NAMALWA (cell line): Measurements from ENCODE around the gene NEK6.
A peak's percentile ranks its signal among the peaks of the same experiment; 100 is the strongest.

Experiments
- DNase-seq: peaks from one replicate; pipeline ENCODE4 v3.0.0-alpha.2; 2015; ENCODE audit warnings: low spot score

NEK6 gene

DNA sequence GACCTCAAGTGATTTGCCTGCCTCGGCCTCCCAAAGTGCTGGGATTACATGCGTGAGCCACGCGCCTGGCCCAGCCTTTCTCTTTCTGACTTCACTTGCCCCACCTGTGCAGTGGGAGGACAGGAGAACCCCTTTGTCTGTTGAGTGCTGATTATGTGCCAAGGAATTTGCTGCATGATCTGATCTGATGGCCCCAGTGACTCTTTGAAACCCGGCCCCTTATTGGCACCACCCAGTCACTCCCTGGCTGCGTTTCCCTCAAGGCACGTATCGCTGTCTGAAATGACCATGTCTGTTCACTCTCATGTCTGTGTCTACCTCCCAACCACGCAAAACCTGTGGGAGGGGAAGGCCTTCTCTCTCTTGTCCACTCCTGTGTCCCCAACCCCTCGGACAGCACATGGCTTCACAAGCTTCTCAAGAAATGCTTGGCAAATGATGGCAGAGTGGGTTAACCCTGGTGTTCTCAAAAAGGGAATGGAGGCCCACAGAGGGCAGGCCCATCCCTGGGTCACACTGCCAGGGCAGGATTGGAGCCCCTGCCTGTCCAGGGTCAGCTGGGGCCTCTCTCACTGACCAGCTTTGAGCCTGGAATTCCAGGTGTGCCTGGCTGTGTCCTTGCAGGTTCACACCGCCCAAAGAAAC lies 21.9 kb downstream of the NEK6 start:
- DNase-seq: no peak

DNA sequence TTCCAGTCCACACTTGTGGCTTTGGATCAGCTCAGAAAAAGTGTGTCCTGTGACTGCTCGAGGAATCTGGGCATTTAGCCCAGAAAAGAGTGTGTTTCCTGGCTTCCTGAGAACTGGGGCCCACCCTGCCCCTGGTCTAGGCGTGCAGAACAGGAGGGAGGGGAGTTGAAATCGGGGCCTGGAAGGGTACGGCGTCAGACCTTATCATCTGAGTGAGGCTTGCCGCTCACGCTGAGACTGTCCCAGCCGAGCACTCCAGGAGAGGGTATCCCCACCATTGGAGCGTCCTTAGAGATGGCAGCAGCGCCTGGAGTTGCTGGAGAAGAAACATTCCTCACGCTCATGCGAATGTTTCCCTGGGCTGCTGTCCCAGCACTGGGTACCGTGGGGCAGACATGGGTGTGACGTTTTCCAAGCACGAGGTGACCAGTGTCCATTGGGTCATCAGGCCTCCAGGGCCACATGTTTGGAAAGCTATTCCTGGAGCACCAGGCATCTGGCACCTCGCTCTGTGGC lies 22.5 kb downstream of the NEK6 start:
- DNase-seq: no peak

DNA sequence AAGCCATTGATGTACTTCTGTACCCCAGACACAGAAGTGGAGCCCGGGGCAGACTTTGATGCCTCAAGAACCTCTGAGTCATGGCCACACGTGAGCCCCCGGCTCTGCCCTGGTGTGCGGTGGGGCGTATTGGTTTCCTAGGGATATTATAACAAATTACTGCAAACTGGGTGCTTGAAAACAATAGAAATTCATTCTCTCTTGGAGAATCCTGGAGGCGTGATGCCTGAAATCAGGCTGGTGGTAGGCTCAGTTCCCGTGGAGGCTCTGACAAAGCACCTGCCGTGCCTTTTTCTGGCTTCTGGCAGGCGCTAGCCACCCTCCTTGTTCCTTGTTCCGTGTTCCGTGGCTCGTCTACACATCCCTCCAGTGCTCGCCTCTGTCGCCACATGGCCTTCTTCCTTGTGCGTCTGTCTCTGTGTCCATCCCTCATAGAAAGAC lies 24.2 kb downstream of the NEK6 start:
- no peak for DNase-seq

DNA sequence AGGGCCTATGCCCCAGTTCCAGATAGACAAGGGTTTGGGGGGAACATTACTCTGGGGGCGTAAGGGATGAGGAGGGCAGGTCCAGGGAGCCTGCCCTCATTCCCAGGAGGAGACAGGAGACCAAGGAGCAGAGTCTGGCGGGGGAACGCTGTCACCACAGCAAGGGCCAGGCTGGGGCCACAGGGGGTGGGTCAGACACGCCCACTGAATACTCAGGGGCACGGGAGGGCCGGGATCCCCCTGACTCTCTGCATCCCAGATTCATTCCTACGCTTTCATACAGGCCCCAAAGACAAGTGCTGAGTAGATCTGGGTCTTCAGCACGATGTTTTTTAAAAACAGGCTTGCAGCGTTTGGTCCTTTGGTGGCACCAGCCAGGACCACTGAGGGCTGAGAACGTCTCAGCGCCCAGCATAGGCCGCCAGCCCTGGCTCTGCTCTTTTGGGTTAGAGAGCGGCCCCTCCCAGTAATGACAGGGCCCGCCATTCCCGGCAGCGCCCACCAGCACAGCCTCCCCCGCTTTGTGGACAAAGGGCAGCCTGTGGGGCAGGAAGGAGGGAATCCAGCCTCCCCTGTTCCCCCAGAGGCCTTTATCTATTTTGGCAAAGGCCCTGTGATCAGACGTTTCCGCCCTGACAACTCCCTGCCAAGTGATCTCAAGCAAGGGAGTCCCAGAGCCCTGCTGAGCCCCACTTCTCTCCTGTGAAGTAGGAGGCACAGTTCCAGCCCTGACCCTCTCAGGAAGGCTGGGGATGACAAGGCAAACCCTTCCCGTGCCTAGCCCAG lies 24.9 kb downstream of the NEK6 start:
- no peak for DNase-seq

- DNase-seq: no peak
Measured at GRCh38 chr9:124283228-124283814, 25.6 kb downstream of the NEK6 start.

DNA sequence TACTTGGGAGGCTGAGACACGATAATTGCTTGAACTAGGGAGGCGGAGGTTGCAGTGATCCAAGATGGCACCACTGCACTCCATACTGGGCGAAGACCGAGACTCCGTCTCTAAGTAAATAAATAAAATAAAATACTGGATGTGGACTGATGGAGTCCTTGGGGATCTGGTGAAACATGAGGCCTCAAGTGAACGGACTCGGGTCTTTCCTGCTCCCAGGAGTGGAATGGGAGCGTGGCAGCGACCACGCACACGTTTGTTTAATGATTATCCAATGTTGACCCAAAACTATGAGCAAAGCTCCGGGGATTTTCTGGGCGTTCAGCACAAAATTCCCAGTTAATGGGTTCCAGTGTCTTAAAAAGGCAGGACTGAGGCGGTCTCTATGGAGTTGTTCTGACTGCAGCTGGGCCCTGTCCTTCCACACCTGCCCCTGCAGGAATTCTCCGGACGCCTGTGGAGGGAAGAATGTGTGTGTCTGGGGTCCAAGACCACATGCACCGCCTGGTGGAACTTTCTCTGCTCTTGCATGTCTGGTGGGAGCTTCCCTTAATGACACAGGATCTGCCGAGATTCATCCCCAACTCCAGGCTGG lies 26.6 kb downstream of the NEK6 start:
- DNase-seq: no peak

DNA sequence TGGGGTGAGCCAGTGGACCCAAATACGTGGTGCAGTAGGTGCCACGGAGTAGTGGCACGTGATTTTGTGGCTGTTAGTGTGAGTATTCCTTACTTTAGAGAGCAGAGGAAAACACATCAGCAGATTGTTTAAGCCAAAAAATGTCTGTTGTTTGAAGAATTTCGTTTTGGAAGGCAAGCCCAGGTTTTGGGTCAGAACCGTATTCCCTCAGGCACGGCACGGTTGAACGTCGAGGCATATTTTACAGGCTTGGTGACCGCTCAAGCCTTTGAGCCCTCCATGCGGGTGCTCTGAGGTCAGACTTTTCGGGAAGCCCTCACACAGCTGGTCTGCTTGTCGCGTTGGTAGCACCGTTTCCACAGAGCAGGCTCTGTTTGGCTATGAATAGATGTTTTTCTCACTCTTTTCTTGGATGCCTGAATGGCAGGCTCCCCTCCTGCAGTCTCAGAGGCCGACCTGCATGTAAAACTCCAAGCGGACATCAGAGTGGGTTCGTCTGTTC lies 27.2 kb downstream of the NEK6 start:
- DNase-seq: no peak

DNA sequence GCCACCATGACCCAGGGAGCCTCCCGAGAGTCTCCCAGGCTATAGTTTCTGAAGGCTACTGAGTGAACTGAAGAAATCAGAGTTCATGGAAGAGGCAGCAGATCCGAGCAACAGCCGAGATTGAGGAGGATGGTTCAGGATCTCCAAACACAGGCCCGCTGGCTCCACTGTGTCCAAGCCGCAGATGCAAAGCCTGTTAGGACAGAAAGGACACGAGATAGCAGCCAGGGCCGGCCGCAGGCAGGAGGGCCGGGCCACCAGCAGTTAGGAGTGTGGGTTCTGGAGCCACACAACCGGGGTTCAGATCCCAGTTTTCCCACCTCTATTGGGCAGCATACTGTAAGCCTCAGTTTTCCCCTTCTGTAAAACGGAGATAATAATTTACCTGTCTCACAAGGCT lies 27.7 kb downstream of the NEK6 start:
- DNase-seq: no peak

- DNase-seq: no peak
Measured at GRCh38 chr9:124285903-124286291, 28.1 kb downstream of the NEK6 start.

DNA sequence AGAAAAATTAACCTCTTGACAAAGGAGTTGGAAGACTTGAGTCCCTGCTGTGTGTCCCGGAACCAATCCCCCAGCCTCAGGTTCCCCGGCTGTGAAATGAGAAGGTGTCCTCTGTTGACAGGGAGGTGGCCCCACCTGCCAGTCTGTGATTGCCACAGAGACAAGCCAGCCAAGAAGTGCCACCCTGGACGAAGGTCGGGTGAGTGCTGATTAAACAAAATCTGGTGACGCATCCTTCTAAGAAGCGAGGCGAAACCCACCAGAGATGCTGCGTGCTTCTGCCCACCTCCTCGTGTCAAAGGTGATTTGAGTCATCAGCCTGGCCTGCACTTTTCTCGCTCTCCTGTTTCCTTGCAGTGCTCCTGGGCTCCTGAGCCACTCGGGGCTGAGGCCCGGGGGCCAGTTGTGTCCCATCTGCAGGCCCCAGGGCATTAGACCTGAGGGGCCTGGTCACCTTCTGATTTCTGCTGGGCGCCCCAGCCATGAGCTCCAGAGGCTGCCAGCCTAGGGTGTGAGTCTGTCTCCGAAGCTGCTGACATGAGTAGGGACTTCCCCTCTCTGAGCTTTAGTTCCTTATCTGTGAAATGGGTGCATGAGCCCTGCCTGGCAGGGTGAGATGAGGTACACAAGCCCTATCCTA lies 28.7 kb downstream of the NEK6 start:
- DNase-seq: peak; percentile 37

DNA sequence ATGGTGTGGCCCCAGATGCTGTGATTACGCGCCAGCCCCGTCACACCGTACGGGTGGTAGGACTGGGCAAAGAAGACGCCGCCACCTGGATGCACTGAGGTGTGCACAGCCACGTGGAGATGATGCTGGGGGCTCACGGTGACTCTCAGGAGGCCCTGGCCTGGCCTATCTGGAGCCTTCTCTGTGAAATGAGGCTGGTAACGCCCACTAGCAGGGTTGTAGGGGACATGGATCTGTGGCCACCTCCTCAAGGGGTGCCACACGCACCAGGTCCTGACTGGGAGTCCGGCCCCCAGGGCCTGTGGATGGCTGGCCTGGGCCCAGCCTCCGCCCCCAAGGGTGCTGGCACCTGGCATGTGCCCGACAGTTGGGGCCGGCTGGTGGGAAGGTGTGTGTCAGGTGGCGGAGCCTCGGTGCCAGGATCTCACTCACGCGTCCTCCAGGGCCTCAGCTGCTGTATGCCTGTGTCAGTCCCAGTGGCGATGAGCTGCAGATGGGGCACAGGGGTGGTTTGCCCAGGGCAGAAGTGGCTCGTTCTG lies 32.4 kb downstream of the NEK6 start:
- DNase-seq: peak; percentile 80

- DNase-seq: peak; percentile 38
Measured at GRCh38 chr9:124290743-124291554, 33.2 kb downstream of the NEK6 start.

- peak; percentile 23 for DNase-seq
Measured at GRCh38 chr9:124291801-124292396, 34.1 kb downstream of the NEK6 start.

DNA sequence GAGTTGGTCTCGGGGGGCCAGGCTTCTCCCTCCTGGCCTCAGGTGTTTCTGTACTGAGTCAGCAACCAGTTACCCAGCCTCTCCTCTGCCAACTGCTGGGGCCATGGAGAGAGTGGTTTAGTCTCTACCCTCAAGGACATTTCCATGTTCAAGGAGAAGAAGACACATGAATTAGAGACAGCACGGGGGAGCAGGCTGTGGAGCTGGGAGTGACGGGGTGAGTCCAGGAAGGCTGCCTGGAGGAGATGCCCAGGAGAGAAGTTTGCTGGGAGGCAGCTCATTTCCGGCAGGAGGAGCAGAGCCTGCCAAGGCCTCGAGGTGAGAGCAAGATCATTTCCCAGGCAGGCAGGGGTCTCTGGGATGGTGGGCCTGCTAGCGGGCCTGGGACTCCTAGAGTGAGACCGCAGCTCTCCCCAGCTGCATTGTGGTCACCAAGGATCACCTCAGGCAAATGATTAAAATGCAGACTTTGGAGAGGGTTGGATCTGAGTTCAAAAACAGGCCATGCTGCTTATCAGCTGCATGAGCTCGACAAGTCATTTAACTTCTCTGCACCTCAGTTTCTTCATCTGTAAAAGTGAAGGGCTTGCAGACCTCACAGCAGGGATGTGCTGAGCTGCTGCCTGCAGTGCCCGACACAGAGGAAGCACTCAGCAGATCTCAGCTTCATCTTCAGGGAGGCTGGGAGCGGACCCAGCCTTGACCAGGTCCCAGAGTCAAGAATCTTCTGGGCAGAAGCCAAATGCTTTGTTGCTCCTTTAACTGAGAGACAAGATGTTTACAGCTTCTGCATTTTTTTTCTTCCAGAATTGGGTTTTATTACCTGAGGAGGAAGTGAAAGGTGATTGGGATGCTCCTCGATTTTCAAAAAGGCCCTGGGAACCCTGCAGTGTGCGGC lies 35.2 kb downstream of the NEK6 start:
- DNase-seq: no peak

DNA sequence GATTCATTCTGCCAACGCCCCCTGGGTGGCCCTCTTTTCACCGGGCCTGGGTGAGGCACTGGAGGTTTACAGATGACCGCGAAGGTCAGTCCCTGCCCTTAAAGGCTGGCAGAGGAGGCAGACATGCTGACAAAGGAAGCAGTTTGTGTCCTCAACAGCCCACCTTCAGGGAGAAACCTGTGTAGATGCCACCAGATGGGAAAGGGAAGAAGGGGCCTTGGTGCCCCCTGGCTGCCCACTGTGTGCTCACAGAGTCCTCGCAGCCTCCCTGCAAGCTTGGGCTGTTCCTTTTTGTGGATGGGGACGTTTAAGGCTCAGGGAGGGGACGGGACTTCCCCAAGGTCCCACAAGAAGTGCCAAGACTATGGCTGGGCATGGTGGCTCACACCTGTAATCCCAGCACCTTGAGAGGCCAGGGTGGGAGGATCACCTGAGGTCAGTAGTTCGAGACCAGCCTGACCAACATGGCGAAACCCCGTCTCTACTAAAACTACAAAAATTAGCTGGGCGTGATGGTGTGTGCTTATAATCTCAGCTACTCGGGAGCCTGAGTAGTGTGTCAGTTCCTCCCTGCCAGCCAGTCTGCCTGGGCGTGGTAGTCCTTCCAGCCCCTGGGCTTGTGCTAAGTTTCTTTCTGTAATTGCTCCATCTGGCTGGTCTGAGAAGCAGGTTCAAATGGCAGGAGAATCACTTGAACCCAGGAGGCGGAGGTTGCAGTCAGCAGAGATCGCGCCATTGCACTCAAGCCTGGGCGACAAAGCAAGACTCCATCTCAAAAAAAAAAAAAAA lies 36.2 kb downstream of the NEK6 start:
- DNase-seq: no peak

GRCh38 chr9:124295159-124295794 lies 37.5 kb downstream of the NEK6 start:
- no peak for DNase-seq

- no peak for DNase-seq
Measured at GRCh38 chr9:124296094-124296493, 38.3 kb downstream of the NEK6 start.
